ENCODE measurements around the gene ZSCAN21. TPM values are rescaled to one million over a fixed set of nuclear protein-coding genes. Genes with fewer than 3 reads are reported as not detected.

ZSCAN21 gene
- total RNA-seq, 1 experiment from 2014 or later, result 24.3 TPM

DNA sequence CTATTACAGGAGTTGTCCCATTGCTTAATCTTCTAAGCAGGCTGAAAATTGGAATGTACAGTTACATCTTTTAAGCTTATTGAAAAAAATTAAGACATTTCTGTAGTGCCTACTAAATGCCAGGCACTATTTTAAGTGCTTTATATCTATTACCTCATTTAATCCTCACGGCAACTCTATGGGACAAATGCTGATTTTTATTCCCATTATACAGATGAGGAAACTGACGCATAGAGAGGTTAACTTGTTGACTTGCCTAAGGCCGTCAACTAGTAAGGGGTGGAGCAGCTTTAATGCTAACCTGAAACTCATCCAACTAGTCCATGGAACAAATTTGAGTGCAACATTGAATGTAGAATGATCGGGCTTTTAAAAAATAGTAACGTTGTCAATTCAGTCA lies 31.7 kb upstream of the ZSCAN21 start:
- H3K4me3 Mint-ChIP-seq, result no peak overlapping the region
- no peaks in the 10 kb centered on the region for H4K20me1 ChIP-seq (ENCODE audit: control insufficient read depth, insufficient read depth, insufficient read length)
- H4K8ac ChIP-seq (replicated peaks; ENCODE audit: insufficient read length, low read depth, low read length), result no peak overlapping the region
- H3K23me2 ChIP-seq (ENCODE audit: insufficient read length, low read depth, low read length, poor library complexity, severe bottlenecking), result peaks cover 5% of the 10 kb centered on the region
- no peak overlapping the region for H3K23ac ChIP-seq (ENCODE audit: insufficient read length, low read depth, low read length)
- H2BK5ac ChIP-seq (ENCODE audit: insufficient read length, low read length), result no peak overlapping the region
- no peak overlapping the region for H3K18ac ChIP-seq (ENCODE audit: insufficient read length, low read depth, low read length)
- TF ChIP-seq, protein P1, sequence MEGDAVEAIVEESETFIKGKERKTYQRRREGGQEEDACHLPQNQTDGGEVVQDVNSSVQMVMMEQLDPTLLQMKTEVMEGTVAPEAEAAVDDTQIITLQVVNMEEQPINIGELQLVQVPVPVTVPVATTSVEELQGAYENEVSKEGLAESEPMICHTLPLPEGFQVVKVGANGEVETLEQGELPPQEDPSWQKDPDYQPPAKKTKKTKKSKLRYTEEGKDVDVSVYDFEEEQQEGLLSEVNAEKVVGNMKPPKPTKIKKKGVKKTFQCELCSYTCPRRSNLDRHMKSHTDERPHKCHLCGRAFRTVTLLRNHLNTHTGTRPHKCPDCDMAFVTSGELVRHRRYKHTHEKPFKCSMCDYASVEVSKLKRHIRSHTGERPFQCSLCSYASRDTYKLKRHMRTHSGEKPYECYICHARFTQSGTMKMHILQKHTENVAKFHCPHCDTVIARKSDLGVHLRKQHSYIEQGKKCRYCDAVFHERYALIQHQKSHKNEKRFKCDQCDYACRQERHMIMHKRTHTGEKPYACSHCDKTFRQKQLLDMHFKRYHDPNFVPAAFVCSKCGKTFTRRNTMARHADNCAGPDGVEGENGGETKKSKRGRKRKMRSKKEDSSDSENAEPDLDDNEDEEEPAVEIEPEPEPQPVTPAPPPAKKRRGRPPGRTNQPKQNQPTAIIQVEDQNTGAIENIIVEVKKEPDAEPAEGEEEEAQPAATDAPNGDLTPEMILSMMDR (conservative IDR thresholded peaks at IDR 0.05), result no peak
- peaks cover 10% of the 10 kb centered on the region for H3K79me1 ChIP-seq (ENCODE audit: insufficient read depth, low read depth, low read length, poor library complexity, severe bottlenecking)
- no peak overlapping the region for H4K91ac ChIP-seq (ENCODE audit: insufficient read length, low read depth, low read length)
- no peak overlapping the region for H3T11ph ChIP-seq (ENCODE audit: low read length)
- no peak overlapping the region for H3K56ac ChIP-seq (ENCODE audit: insufficient read length, low read depth, low read length)
- H2BK20ac ChIP-seq (ENCODE audit: low read depth, low read length, poor library complexity, severe bottlenecking), result no peak overlapping the region
- no peak overlapping the region for H4K5ac ChIP-seq (ENCODE audit: insufficient read length, low read depth, low read length)
- H3K14ac ChIP-seq (ENCODE audit: insufficient read depth, low read length), result no peak overlapping the region
- no peaks in the 10 kb centered on the region for H3K27me3 Mint-ChIP-seq (ENCODE audit: low read depth)
- H2AK5ac ChIP-seq (ENCODE audit: insufficient read length, low read length), result no peak overlapping the region
- H2BK12ac ChIP-seq (ENCODE audit: insufficient read length, low read depth, low read length), result no peak overlapping the region
- H3K4me1 ChIP-seq (ENCODE audit: insufficient read depth, low read length), result no peaks in the 10 kb centered on the region
- H3K79me2 ChIP-seq (ENCODE audit: insufficient read depth, low read length), result peaks cover 22% of the 10 kb centered on the region
- no peak overlapping the region for H3K27ac ChIP-seq (ENCODE audit: insufficient read length, low read depth, low read length)
- no CpG with 5 or more reads among the region's 5 CpGs for WGBS (ENCODE audit: extremely low coverage, insufficient read length, low lambda C conversion rate)
- H2BK15ac ChIP-seq (ENCODE audit: low read depth, low read length), result no peak overlapping the region
- no peaks in the 10 kb centered on the region for H3K9me3 ChIP-seq (ENCODE audit: control insufficient read depth, low read depth, low read length)
- DNase-seq, result no peak
- peak overlapping the region in 1 of 3 experiments; percentile 25; a peak in 2 of 7 replicates for H3K27ac Mint-ChIP-seq
- H2BK120ac ChIP-seq (ENCODE audit: low read depth, low read length, poor library complexity, severe bottlenecking), result no peak overlapping the region
- no peak overlapping the region for H2AFZ ChIP-seq (ENCODE audit: low read length)
- H3K36me3 Mint-ChIP-seq (ENCODE audit: insufficient read depth in 1 of 3, low read depth in 3 of 3), result peaks cover 9 to 25% (median 12%) of the 10 kb centered on the region in 3 experiments; a peak in 6 of 7 replicates
- no peaks in the 10 kb centered on the region for H3K27me3 ChIP-seq (ENCODE audit: insufficient read depth, low read length)
- H3K4ac ChIP-seq (ENCODE audit: low read depth, low read length), result no peak overlapping the region
- no peaks in the 10 kb centered on the region for H3K9me3 Mint-ChIP-seq
- no peak overlapping the region for H3K9ac ChIP-seq (ENCODE audit: extremely low read depth, insufficient read length, low read length)
- H3K4me1 Mint-ChIP-seq, result peaks cover 11 to 17% of the 10 kb centered on the region in 2 experiments
- H3K4me2 ChIP-seq (ENCODE audit: insufficient read depth, insufficient read length, low read length), result no peak overlapping the region
